CD4-positive, CD25-positive, alpha-beta regulatory T cell (primary cell): ENCODE results near the gene NVL. TPM values are rescaled to one million over a fixed set of nuclear protein-coding genes. Genes with fewer than 3 reads are reported as not detected.

Source experiments
- ATAC-seq, 2 donors: fragments of 150-1000 bp; cut with Tn5 transposase; one replicate each; pipeline ENCODE4 v1.10.0; 2021; ENCODE audit warnings: low read depth in 2 of 2, moderate number of reproducible peaks in 2 of 2, moderate library complexity in 1 of 2
- DNase-seq, 3 donors: peaks; one replicate each; pipeline versions ENCODE4 v3.0.0 to v3.0.0-alpha.2; 2012 to 2022; ENCODE audit warnings: mixed read lengths in 1 of 3
- H3K27ac ChIP-seq: one replicate; pipeline ENCODE4 v1.7.0; 2013; ENCODE audit warnings: mild to moderate bottlenecking, low read length; ENCODE audit not compliant: insufficient read depth, poor library complexity, severe bottlenecking
- H3K27me3 ChIP-seq: one replicate; pipeline ENCODE4 v1.7.0; 2013; ENCODE audit warnings: low read length; ENCODE audit not compliant: control insufficient read depth, insufficient read depth
- H3K36me3 ChIP-seq: one replicate; pipeline ENCODE4 v1.7.0; 2013; ENCODE audit warnings: mild to moderate bottlenecking, low read length, moderate library complexity; ENCODE audit not compliant: control insufficient read depth, insufficient read depth
- H3K4me1 ChIP-seq: 2 replicates; pipeline ENCODE4 v1.7.0; 2013; ENCODE audit warnings: mild to moderate bottlenecking, low read length; ENCODE audit not compliant: insufficient read depth, control insufficient read depth, poor library complexity, severe bottlenecking
- H3K4me3 ChIP-seq: one replicate; pipeline ENCODE4 v1.7.0; 2013; ENCODE audit warnings: low read depth, mild to moderate bottlenecking, low read length, moderate library complexity
- H3K9me3 ChIP-seq, 2 experiments: 1 replicate in 1 of 2; 2 replicates in 1 of 2; pipeline ENCODE4 v1.7.0; 2013; ENCODE audit warnings: low read length in 2 of 2, mild to moderate bottlenecking in 1 of 2, moderate library complexity in 1 of 2; ENCODE audit not compliant: control insufficient read depth in 2 of 2
- H3K27ac Mint-ChIP-seq, 3 donors: one replicate each; pipeline ENCODE4 v1.8.0; 2020 to 2022; ENCODE audit warnings: mild to moderate bottlenecking in 3 of 3, mixed read lengths in 3 of 3, moderate library complexity in 2 of 3
- H3K27me3 Mint-ChIP-seq: one replicate; pipeline ENCODE4 v1.8.0; 2022; ENCODE audit warnings: mild to moderate bottlenecking, mixed read lengths
- H3K36me3 Mint-ChIP-seq: one replicate; pipeline ENCODE4 v1.8.0; 2020; ENCODE audit warnings: mixed read lengths
- H3K4me1 Mint-ChIP-seq, 4 donors: one replicate each; pipeline ENCODE4 v1.8.0; 2020 to 2022; ENCODE audit warnings: mixed read lengths in 4 of 4, mild to moderate bottlenecking in 1 of 4
- H3K4me3 Mint-ChIP-seq, 4 donors: one replicate each; pipeline ENCODE4 v1.8.0; 2020 to 2022; ENCODE audit warnings: mild to moderate bottlenecking in 4 of 4, mixed read lengths in 4 of 4, moderate library complexity in 3 of 4
- H3K9me3 Mint-ChIP-seq, 7 donors: one replicate each; pipeline ENCODE4 v1.8.0; 2020 to 2022; ENCODE audit warnings: mixed read lengths in 7 of 7, mild to moderate bottlenecking in 3 of 7, moderate library complexity in 2 of 7
- polyA plus RNA-seq, 4 donors: library from polyadenylated mRNA; unstranded; fragments of 300-500 nt; fragmentation: Illumina TruSeq; gene quantifications; one replicate each; pipeline ENCODE4 v1.2.3, GENCODE V29; 2021
- total RNA-seq: library from RNA; stranded (reverse); gene quantifications from one replicate; pipeline ENCODE4 v1.2.3, GENCODE V29; 2022

The NVL gene
- total and polyA plus RNA-seq, 5 donors from 2014 or later = 9.0 to 40.2 (median 15.9) TPM

DNA sequence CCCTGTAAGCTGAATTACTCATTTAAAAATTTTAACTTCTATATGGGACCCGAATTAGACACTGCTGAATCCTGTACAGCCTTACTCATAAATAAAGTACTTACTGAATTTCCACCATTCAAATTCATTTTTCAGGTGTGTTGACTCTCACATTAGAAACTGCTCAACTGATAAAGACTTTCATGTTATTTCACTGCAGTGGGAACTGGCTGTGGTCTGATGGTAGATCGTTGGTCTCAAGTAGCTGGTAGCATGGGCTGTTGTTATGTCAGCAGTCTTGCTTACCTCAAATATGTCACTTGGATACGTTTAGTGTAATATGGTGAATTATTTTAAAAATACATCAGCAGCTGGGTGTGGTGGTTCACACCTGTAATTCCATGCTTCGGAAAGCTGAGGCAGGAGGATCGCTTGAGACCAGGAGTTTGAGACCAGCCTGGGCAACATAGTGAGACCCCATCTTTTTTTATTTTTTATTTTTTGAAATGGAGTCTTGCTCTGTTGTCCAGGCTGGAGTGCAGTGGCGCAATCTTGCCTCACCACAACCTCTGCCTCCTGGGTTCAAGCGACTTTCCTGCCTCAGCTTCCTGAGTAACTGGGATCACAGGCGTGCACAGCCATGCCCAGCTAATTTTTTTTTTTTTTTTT, 136.5 kb downstream of the NVL start:
- H3K36me3 Mint-ChIP-seq = peaks cover 30% of the 10 kb centered on the region
- Histone ChIP-seq H3K27me3 (no peaks in the 10 kb centered on the region), H3K9me3 (no peaks in the 10 kb centered on the region), H3K4me1 (peaks cover 18% of the 10 kb centered on the region), H3K36me3 (peaks cover 33% of the 10 kb centered on the region), H3K4me3 (no peak overlapping the region), H3K27ac (peak overlapping the region; percentile 23)
- DNase-seq = no peak
- H3K27me3 Mint-ChIP-seq = no peaks in the 10 kb centered on the region
- peaks cover 21 to 35% (median 27%) of the 10 kb centered on the region in 4 donors for H3K4me1 Mint-ChIP-seq
- no peak overlapping the region for H3K4me3 Mint-ChIP-seq
- ATAC-seq = no peak
- H3K27ac Mint-ChIP-seq = peak overlapping the region in 1 of 3 donors; percentile 58
- peaks cover 0 to 3% (median 0%) of the 10 kb centered on the region in 7 donors for H3K9me3 Mint-ChIP-seq

DNA sequence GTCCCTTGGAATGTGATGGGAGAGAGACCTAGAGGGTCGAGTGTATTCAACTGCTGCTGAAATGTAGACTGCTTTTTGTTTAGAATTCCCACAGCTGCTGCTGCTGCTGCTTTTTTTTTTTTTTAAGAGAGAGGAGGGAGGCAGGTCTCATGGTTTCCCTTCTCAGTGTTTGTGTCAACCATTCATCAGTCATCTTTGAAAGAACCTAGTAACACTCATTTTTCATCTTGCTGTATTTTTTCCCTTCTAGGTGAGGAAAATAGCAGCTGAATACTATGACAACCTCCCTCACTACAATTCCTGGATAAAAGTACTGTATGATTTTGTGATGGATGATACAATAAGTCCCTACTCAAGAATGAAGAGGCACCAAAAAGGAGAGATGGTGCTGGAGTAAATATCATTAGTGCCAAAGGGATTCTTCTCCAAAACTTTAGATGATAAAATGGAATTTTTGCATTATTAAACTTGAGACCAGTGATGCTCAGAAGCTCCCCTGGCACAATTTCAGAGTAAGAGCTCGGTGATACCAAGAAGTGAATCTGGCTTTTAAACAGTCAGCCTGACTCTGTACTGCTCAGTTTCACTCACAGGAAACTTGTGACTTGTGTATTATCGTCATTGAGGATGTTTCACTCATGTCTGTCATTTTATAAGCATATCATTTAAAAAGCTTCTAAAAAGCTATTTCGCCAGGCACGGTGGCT, 137.7 kb downstream of the NVL start:
- Histone ChIP-seq H3K27me3 (no peaks in the 10 kb centered on the region), H3K27ac (peak overlapping the region; percentile 55), H3K4me3 (no peak overlapping the region), H3K9me3 (no peaks in the 10 kb centered on the region), H3K36me3 (peaks cover 33% of the 10 kb centered on the region), H3K4me1 (peaks cover 27% of the 10 kb centered on the region)
- H3K36me3 Mint-ChIP-seq = peaks cover 33% of the 10 kb centered on the region
- H3K9me3 Mint-ChIP-seq = peaks cover 0 to 5% (median 0%) of the 10 kb centered on the region in 7 donors
- H3K4me3 Mint-ChIP-seq = peak overlapping the region in 1 of 4 donors; percentile 56
- DNase-seq = peak in 2 of 3 donors; percentile 17 to 81
- H3K4me1 Mint-ChIP-seq = peaks cover 28 to 43% (median 33%) of the 10 kb centered on the region in 4 donors
- H3K27me3 Mint-ChIP-seq = no peaks in the 10 kb centered on the region
- H3K27ac Mint-ChIP-seq = peak overlapping the region; percentile 51 to 86 (median 67)
- ATAC-seq = peak; percentile 75 to 87

DNA sequence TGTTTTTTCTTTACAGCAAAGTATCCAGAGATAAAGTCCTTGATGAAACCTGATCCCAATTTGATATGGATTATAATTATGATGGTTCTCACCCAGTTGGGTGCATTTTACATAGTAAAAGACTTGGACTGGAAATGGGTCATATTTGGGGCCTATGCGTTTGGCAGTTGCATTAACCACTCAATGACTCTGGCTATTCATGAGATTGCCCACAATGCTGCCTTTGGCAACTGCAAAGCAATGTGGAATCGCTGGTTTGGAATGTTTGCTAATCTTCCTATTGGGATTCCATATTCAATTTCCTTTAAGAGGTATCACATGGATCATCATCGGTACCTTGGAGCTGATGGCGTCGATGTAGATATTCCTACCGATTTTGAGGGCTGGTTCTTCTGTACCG, 140.4 kb downstream of the NVL start:
- no peak for ATAC-seq
- no peak for DNase-seq
- Mint-ChIP-seq H3K4me1 (peaks cover 24 to 63% (median 50%) of the 10 kb centered on the region in 4 donors), H3K36me3 (peaks cover 37% of the 10 kb centered on the region), H3K9me3 (peaks cover 0 to 5% (median 0%) of the 10 kb centered on the region in 7 donors), H3K27me3 (no peaks in the 10 kb centered on the region), H3K4me3 (peak overlapping the region in 1 of 4 donors; percentile 57), H3K27ac (no peak overlapping the region)
- Histone ChIP-seq H3K9me3 (no peaks in the 10 kb centered on the region), H3K4me3 (no peak overlapping the region), H3K27ac (no peak overlapping the region), H3K4me1 (peaks cover 43% of the 10 kb centered on the region), H3K27me3 (no peaks in the 10 kb centered on the region), H3K36me3 (peaks cover 33% of the 10 kb centered on the region)

GRCh38 chr1:224188286-224188685, 141.7 kb downstream of the NVL start:
- H3K4me1 Mint-ChIP-seq = peaks cover 17 to 67% (median 51%) of the 10 kb centered on the region in 4 donors
- ATAC-seq (no peak), DNase-seq (peak in 1 of 3 donors; percentile 50)
- H3K4me3 Mint-ChIP-seq = peak overlapping the region; percentile 7 to 92 (median 74)
- Histone ChIP-seq H3K9me3 (no peaks in the 10 kb centered on the region), H3K27me3 (no peaks in the 10 kb centered on the region), H3K4me1 (peaks cover 49% of the 10 kb centered on the region), H3K27ac (peak overlapping the region; percentile 37), H3K36me3 (peaks cover 26% of the 10 kb centered on the region), H3K4me3 (peak overlapping the region; percentile 54)
- H3K9me3 Mint-ChIP-seq = peaks cover 0 to 5% (median 0%) of the 10 kb centered on the region in 7 donors
- H3K27me3 Mint-ChIP-seq = no peaks in the 10 kb centered on the region
- H3K27ac Mint-ChIP-seq = peak overlapping the region; percentile 39 to 70 (median 47)
- peaks cover 28% of the 10 kb centered on the region for H3K36me3 Mint-ChIP-seq

GRCh38 chr1:224185208-224185607, 144.8 kb downstream of the NVL start:
- Mint-ChIP-seq H3K27ac (peak overlapping the region in 2 of 3 donors; percentile 25 to 90), H3K4me1 (peaks cover 14 to 76% (median 55%) of the 10 kb centered on the region in 4 donors), H3K36me3 (peaks cover 20% of the 10 kb centered on the region), H3K4me3 (peak overlapping the region; percentile 91 to 96 (median 92)), H3K9me3 (peaks cover 0 to 5% (median 0%) of the 10 kb centered on the region in 7 donors), H3K27me3 (peaks cover 9% of the 10 kb centered on the region)
- Histone ChIP-seq H3K4me1 (peaks cover 55% of the 10 kb centered on the region), H3K9me3 (no peaks in the 10 kb centered on the region), H3K27ac (no peak overlapping the region), H3K4me3 (peak overlapping the region; percentile 95), H3K27me3 (no peaks in the 10 kb centered on the region), H3K36me3 (peaks cover 3% of the 10 kb centered on the region)
- DNase-seq (no peak), ATAC-seq (no peak)

GRCh38 chr1:224183591-224184312, 146.2 kb downstream of the NVL start:
- Histone ChIP-seq H3K36me3 (no peaks in the 10 kb centered on the region), H3K4me1 (peaks cover 50% of the 10 kb centered on the region), H3K9me3 (no peaks in the 10 kb centered on the region), H3K4me3 (peak overlapping the region; percentile 95), H3K27ac (peak overlapping the region; percentile 95), H3K27me3 (no peaks in the 10 kb centered on the region)
- ATAC-seq = peak; percentile 25 to 28
- Mint-ChIP-seq H3K27ac (peak overlapping the region; percentile 88 to 97 (median 95)), H3K27me3 (peaks cover 9% of the 10 kb centered on the region), H3K9me3 (peaks cover 0 to 5% (median 0%) of the 10 kb centered on the region in 7 donors), H3K4me3 (peak overlapping the region; percentile 91 to 96 (median 92)), H3K36me3 (peaks cover 13% of the 10 kb centered on the region), H3K4me1 (peaks cover 12 to 64% (median 44%) of the 10 kb centered on the region in 4 donors)
- DNase-seq = peak; percentile 40 to 67 (median 61)

DNA sequence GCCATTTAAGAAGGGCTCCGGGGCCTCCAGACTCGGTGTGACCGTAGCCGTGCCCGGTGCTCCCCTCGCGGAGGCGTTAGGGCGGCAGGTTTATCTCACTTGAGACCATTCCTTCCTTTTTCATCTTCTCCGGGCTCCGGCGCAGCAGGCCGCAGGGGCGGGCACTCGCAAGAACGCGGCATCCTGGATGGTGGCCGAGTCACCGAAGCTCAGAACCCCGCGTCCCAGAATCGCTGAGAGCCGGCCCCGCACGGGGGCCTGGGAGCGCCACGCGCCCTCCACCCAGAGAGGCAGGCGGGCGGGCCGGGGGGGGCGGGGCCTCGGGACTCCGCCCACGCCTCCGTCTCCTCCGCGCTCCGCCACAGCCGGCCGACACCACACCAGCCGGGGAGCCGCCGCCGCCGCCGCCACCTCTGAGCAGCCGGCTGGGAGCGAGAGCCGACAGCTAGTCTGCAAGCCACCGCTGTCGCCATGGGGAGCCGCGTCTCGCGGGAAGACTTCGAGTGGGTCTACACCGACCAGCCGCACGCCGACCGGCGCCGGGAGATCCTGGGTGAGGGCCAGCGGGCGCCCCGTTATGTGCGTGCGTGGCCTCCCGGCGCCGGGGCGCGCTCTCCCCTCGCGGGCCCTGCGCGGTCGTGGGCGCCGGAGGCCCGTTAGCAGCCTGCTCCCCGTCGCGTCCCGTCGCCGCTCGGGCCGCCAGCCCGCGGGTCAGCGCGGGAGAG, 146.9 kb downstream of the NVL start, which contains the start of gene DEGS1:
Gene DEGS1 (plus strand): TSS at position 375 of the 725 bp plus-strand sequence. CDS start 97 bp downstream, at position 472.
- Histone ChIP-seq H3K4me1 (peaks cover 45% of the 10 kb centered on the region), H3K4me3 (peak within 1 kb of the TSS; percentile 95), H3K27me3 (no peaks in the 10 kb centered on the region), H3K27ac (peak within 1 kb of the TSS; percentile 95), H3K36me3 (no peaks in the 10 kb centered on the region), H3K9me3 (no peaks in the 10 kb centered on the region)
- ATAC-seq (peak; percentile 78 to 83), DNase-seq (peak; percentile 81 to 88 (median 86))
- Mint-ChIP-seq H3K9me3 (no peaks in the 10 kb centered on the region), H3K27ac (peak within 1 kb of the TSS; percentile 95 to 97 (median 97)), H3K36me3 (peaks cover 7% of the 10 kb centered on the region), H3K4me3 (peak within 1 kb of the TSS; percentile 91 to 96 (median 93)), H3K4me1 (peaks cover 6 to 58% (median 38%) of the 10 kb centered on the region in 4 donors), H3K27me3 (peaks cover 9% of the 10 kb centered on the region)
